Mesendoderm (in vitro differentiated cells): Measurements from ENCODE around the gene HOXB8.

Source experiments
- DNase-seq: peaks from one replicate; pipeline ENCODE4 v3.0.0; 2013
- H2AK5ac ChIP-seq: 2 replicates; pipeline ENCODE4 v1.6.1; 2013; ENCODE audit warnings: low read length, inconsistent platforms
- H2BK120ac ChIP-seq: 2 replicates; pipeline ENCODE4 v1.6.1; 2013; ENCODE audit warnings: low read depth, mild to moderate bottlenecking, low read length, moderate library complexity, mixed read lengths
- H2BK15ac ChIP-seq: replicated peaks from 2 replicates; pipeline ENCODE4 v1.6.1; 2013; ENCODE audit warnings: low read depth, mild to moderate bottlenecking, moderate library complexity
- H2BK5ac ChIP-seq: 2 replicates; pipeline ENCODE4 v1.6.1; 2013; ENCODE audit warnings: low read length, inconsistent platforms
- H3K18ac ChIP-seq: 2 replicates; pipeline ENCODE4 v1.6.1; 2013; ENCODE audit warnings: mild to moderate bottlenecking, low read length, mixed read lengths
- H3K23ac ChIP-seq: one replicate; pipeline ENCODE4 v1.6.1; 2013; ENCODE audit warnings: low read length
- H3K27ac ChIP-seq: 2 replicates; pipeline ENCODE4 v1.5.1; 2013; ENCODE audit warnings: low read depth, mild to moderate bottlenecking, inconsistent platforms, low read length, moderate library complexity
- H3K27me3 ChIP-seq: 2 replicates; pipeline ENCODE4 v1.6.1; 2013; ENCODE audit warnings: low read length, control low read depth, mild to moderate bottlenecking, inconsistent platforms; ENCODE audit not compliant: insufficient read depth, poor library complexity
- H3K36me3 ChIP-seq: 2 replicates; pipeline ENCODE4 v1.6.1; 2013; ENCODE audit warnings: low read length, inconsistent platforms; ENCODE audit not compliant: control insufficient read depth, insufficient read depth
- H3K4ac ChIP-seq: one replicate; pipeline ENCODE4 v1.6.1; 2013; ENCODE audit warnings: low read depth, mild to moderate bottlenecking, low read length, moderate library complexity
- H3K4me1 ChIP-seq: 2 replicates; pipeline ENCODE4 v1.6.1; 2013; ENCODE audit warnings: low read depth, low read length, inconsistent platforms; ENCODE audit not compliant: control insufficient read depth
- H3K4me2 ChIP-seq: 2 replicates; pipeline ENCODE4 v1.6.1; 2013; ENCODE audit warnings: low read length
- H3K4me3 ChIP-seq: 2 replicates; pipeline ENCODE4 v1.5.1; 2013; ENCODE audit warnings: mild to moderate bottlenecking, low read length
- H3K56ac ChIP-seq: one replicate; pipeline ENCODE4 v1.6.1; 2013; ENCODE audit warnings: low read length
- H3K79me1 ChIP-seq: 2 replicates; pipeline ENCODE4 v1.6.1; 2013; ENCODE audit warnings: low read length, inconsistent platforms
- H3K79me2 ChIP-seq: 2 replicates; pipeline ENCODE4 v1.6.1; 2013; ENCODE audit warnings: mild to moderate bottlenecking, low read length; ENCODE audit not compliant: control insufficient read depth, insufficient read depth
- H3K9ac ChIP-seq: 2 replicates; pipeline ENCODE4 v1.6.1; 2013; ENCODE audit warnings: low read length, inconsistent platforms
- H4K5ac ChIP-seq: one replicate; pipeline ENCODE4 v1.6.1; 2013; ENCODE audit warnings: low read length
- H4K8ac ChIP-seq: one replicate; pipeline ENCODE4 v1.6.1; 2013; ENCODE audit warnings: low read depth, mild to moderate bottlenecking, control low read depth, low read length, moderate library complexity
- WGBS: extraction: QIAGEN DNeasy Blood & Tissue Kit; methylation state at CpG from one replicate; pipeline ENCODE4 v1.1.7; 2013; ENCODE audit warnings: low lambda C conversion rate, missing lambda C conversion rate; ENCODE audit not compliant: insufficient coverage; ENCODE audit errors: extremely low coverage; 5-methylcytosine and 5-hydroxymethylcytosine counted together

The HOXB8 gene

GRCh38 chr17:48574505-48575065 is 40.5 kb downstream of the HOXB8 start:
- H3K4me2 ChIP-seq, result no peak overlapping the region
- H3K56ac ChIP-seq, result no peak overlapping the region
- H2BK120ac ChIP-seq, result no peak overlapping the region
- H3K27ac ChIP-seq, result no peak overlapping the region
- no peaks in the 10 kb centered on the region for H3K36me3 ChIP-seq
- H3K4me3 ChIP-seq, result no peak overlapping the region
- no peak overlapping the region for H4K8ac ChIP-seq
- no peaks in the 10 kb centered on the region for H3K79me2 ChIP-seq
- peaks cover 82% of the 10 kb centered on the region for H3K27me3 ChIP-seq
- no peak overlapping the region for H3K4ac ChIP-seq
- no peak for DNase-seq
- H4K5ac ChIP-seq, result no peak overlapping the region
- H3K9ac ChIP-seq, result no peak overlapping the region
- no peak overlapping the region for H2AK5ac ChIP-seq
- peaks cover 3% of the 10 kb centered on the region for H3K4me1 ChIP-seq
- no peak overlapping the region for H3K23ac ChIP-seq
- no peaks in the 10 kb centered on the region for H3K79me1 ChIP-seq
- H2BK15ac ChIP-seq, result no peak overlapping the region
- no peak overlapping the region for H2BK5ac ChIP-seq
- H3K18ac ChIP-seq, result no peak overlapping the region
- no CpG with 5 or more reads among the region's 8 CpGs for WGBS

- Histone ChIP-seq H3K9ac (no peak overlapping the region), H3K4ac (no peak overlapping the region), H2BK120ac (no peak overlapping the region), H4K8ac (no peak overlapping the region), H3K27me3 (peaks cover 83% of the 10 kb centered on the region), H3K79me1 (no peaks in the 10 kb centered on the region), H3K23ac (no peak overlapping the region), H4K5ac (no peak overlapping the region), H2BK15ac (no peak overlapping the region), H3K56ac (no peak overlapping the region), H2BK5ac (no peak overlapping the region), H3K18ac (no peak overlapping the region), H2AK5ac (no peak overlapping the region), H3K27ac (no peak overlapping the region), H3K36me3 (no peaks in the 10 kb centered on the region), H3K4me1 (peaks cover 7% of the 10 kb centered on the region), H3K4me2 (no peak overlapping the region), H3K4me3 (no peak overlapping the region), H3K79me2 (no peaks in the 10 kb centered on the region)
- DNase-seq, result no peak
- no CpG with 5 or more reads among the region's 1 CpG for WGBS
Observed at GRCh38 chr17:48571826-48572417, 43.2 kb downstream of the HOXB8 start.

- H3K79me1 ChIP-seq, result no peaks in the 10 kb centered on the region
- no peak overlapping the region for H3K56ac ChIP-seq
- WGBS, result no CpG with 5 or more reads among the region's 26 CpGs
- peaks cover 84% of the 10 kb centered on the region for H3K27me3 ChIP-seq
- H2BK15ac ChIP-seq, result no peak overlapping the region
- no peaks in the 10 kb centered on the region for H3K36me3 ChIP-seq
- H3K4me1 ChIP-seq, result peaks cover 7% of the 10 kb centered on the region
- no peak overlapping the region for H3K27ac ChIP-seq
- H2BK120ac ChIP-seq, result no peak overlapping the region
- no peak overlapping the region for H3K23ac ChIP-seq
- H3K4me2 ChIP-seq, result peak overlapping the region; percentile 1
- H2AK5ac ChIP-seq, result no peak overlapping the region
- no peaks in the 10 kb centered on the region for H3K79me2 ChIP-seq
- DNase-seq, result no peak
- no peak overlapping the region for H3K4me3 ChIP-seq
- H2BK5ac ChIP-seq, result no peak overlapping the region
- no peak overlapping the region for H3K4ac ChIP-seq
- no peak overlapping the region for H4K8ac ChIP-seq
- no peak overlapping the region for H3K9ac ChIP-seq
- no peak overlapping the region for H3K18ac ChIP-seq
- H4K5ac ChIP-seq, result no peak overlapping the region
Observed at GRCh38 chr17:48571024-48571818, 43.9 kb downstream of the HOXB8 start.

GRCh38 chr17:48570325-48571023 is 44.6 kb downstream of the HOXB8 start:
- Histone ChIP-seq H4K8ac (no peak overlapping the region), H2BK15ac (no peak overlapping the region), H3K27ac (no peak overlapping the region), H3K23ac (no peak overlapping the region), H2BK120ac (no peak overlapping the region), H3K18ac (no peak overlapping the region), H3K27me3 (peaks cover 84% of the 10 kb centered on the region), H3K79me2 (no peaks in the 10 kb centered on the region), H4K5ac (no peak overlapping the region), H3K4ac (no peak overlapping the region), H3K36me3 (no peaks in the 10 kb centered on the region), H2AK5ac (no peak overlapping the region), H3K9ac (no peak overlapping the region), H3K4me3 (no peak overlapping the region), H3K56ac (no peak overlapping the region), H3K79me1 (no peaks in the 10 kb centered on the region), H3K4me1 (peaks cover 7% of the 10 kb centered on the region), H3K4me2 (no peak overlapping the region), H2BK5ac (no peak overlapping the region)
- peak; percentile 90 for DNase-seq
- WGBS, result no CpG with 5 or more reads among the region's 19 CpGs

GRCh38 chr17:48569674-48570324 is 45.3 kb downstream of the HOXB8 start:
- WGBS, result no CpG with 5 or more reads among the region's 6 CpGs
- H2BK120ac ChIP-seq, result no peak overlapping the region
- H3K56ac ChIP-seq, result no peak overlapping the region
- H4K5ac ChIP-seq, result no peak overlapping the region
- H3K18ac ChIP-seq, result no peak overlapping the region
- H3K79me2 ChIP-seq, result no peaks in the 10 kb centered on the region
- H4K8ac ChIP-seq, result no peak overlapping the region
- H3K23ac ChIP-seq, result no peak overlapping the region
- H2AK5ac ChIP-seq, result no peak overlapping the region
- H3K27ac ChIP-seq, result no peak overlapping the region
- H3K4me2 ChIP-seq, result no peak overlapping the region
- no peaks in the 10 kb centered on the region for H3K36me3 ChIP-seq
- no peak overlapping the region for H3K4me3 ChIP-seq
- DNase-seq, result no peak
- H2BK5ac ChIP-seq, result no peak overlapping the region
- H3K9ac ChIP-seq, result no peak overlapping the region
- no peak overlapping the region for H3K4ac ChIP-seq
- H3K4me1 ChIP-seq, result peaks cover 7% of the 10 kb centered on the region
- no peaks in the 10 kb centered on the region for H3K79me1 ChIP-seq
- H3K27me3 ChIP-seq, result peaks cover 84% of the 10 kb centered on the region
- H2BK15ac ChIP-seq, result no peak overlapping the region
